Activated T-helper 1 cell treated with anti-CD3 and anti-CD28 coated beads, Interleukin-12 subunit alpha, Interleukin-12 subunit beta, Interleukin-2, Interleukin-4 antibody, amounts not matched to agents 30 ng/mL and 10 ng/mL and 1 ng/mL, durations not matched to agents 14 hours and 24 hours and 36 hours (primary cell): ENCODE results near the gene RBMS3. TPM values are rescaled to one million over a fixed set of nuclear protein-coding genes. Genes with fewer than 3 reads are reported as not detected.

Experiments
- DNase-seq: peaks from one replicate; pipeline ENCODE4 v3.0.0; 2021; ENCODE audit warnings: low spot score
- H3K27ac Mint-ChIP-seq: one replicate; pipeline ENCODE4 v1.8.0; 2021; ENCODE audit warnings: mild to moderate bottlenecking, mixed read lengths
- H3K27me3 Mint-ChIP-seq: one replicate; pipeline ENCODE4 v1.8.0; 2022; ENCODE audit warnings: mild to moderate bottlenecking, moderate library complexity, mixed read lengths; ENCODE audit not compliant: insufficient read depth
- H3K36me3 Mint-ChIP-seq: one replicate; pipeline ENCODE4 v1.8.0; 2021; ENCODE audit warnings: low read depth, mixed read lengths
- H3K4me1 Mint-ChIP-seq: one replicate; pipeline ENCODE4 v1.8.0; 2021; ENCODE audit warnings: low read depth, mixed read lengths
- H3K4me3 Mint-ChIP-seq: one replicate; pipeline ENCODE4 v1.8.0; 2021; ENCODE audit warnings: mild to moderate bottlenecking, moderate library complexity, mixed read lengths
- H3K9me3 Mint-ChIP-seq: one replicate; pipeline ENCODE4 v1.8.0; 2021; ENCODE audit warnings: mixed read lengths
- intact Hi-C: fragments of 100-400 bp; cut with micrococcal nuclease; formaldehyde crosslinking; loops from one replicate; pipeline ENCODE4 v1.15.1; 2024
- total RNA-seq: library from RNA; stranded (reverse); gene quantifications from 2 replicates; pipeline ENCODE4 v1.2.3, GENCODE V29; 2022

Gene RBMS3
- total RNA-seq, 1 donor from 2014 or later = 3.7 TPM

GRCh38 chr3:29370021-29370420 is 89.2 kb downstream of the RBMS3 start:
- Mint-ChIP-seq H3K27ac (no peak overlapping the region), H3K9me3 (no peaks in the 10 kb centered on the region), H3K36me3 (no peaks in the 10 kb centered on the region), H3K4me3 (no peak overlapping the region), H3K4me1 (peaks cover 5% of the 10 kb centered on the region), H3K27me3 (no peaks in the 10 kb centered on the region)
- no peak for DNase-seq
- intact Hi-C loops = no loop called here

- Mint-ChIP-seq H3K4me1 (peaks cover 5% of the 10 kb centered on the region), H3K27ac (no peak overlapping the region), H3K4me3 (no peak overlapping the region), H3K27me3 (no peaks in the 10 kb centered on the region), H3K9me3 (no peaks in the 10 kb centered on the region), H3K36me3 (no peaks in the 10 kb centered on the region)
- DNase-seq = no peak
- intact Hi-C loops = no loop called here
Measured at GRCh38 chr3:29370476-29371420, 89.9 kb downstream of the RBMS3 start.

GRCh38 chr3:29373131-29373680 is 92.3 kb downstream of the RBMS3 start:
- Mint-ChIP-seq H3K4me1 (peaks cover 5% of the 10 kb centered on the region), H3K27me3 (no peaks in the 10 kb centered on the region), H3K27ac (no peak overlapping the region), H3K36me3 (no peaks in the 10 kb centered on the region), H3K9me3 (no peaks in the 10 kb centered on the region), H3K4me3 (no peak overlapping the region)
- intact Hi-C loops = no loop called here
- no peak for DNase-seq

- Mint-ChIP-seq H3K9me3 (no peaks in the 10 kb centered on the region), H3K27me3 (no peaks in the 10 kb centered on the region), H3K27ac (no peak overlapping the region), H3K36me3 (no peaks in the 10 kb centered on the region), H3K4me3 (no peak overlapping the region), H3K4me1 (peaks cover 5% of the 10 kb centered on the region)
- no peak for DNase-seq
- intact Hi-C loops = no loop called here
Measured at GRCh38 chr3:29374226-29374625, 93.4 kb downstream of the RBMS3 start.

- H3K4me3 Mint-ChIP-seq = no peak overlapping the region
- no peaks in the 10 kb centered on the region for H3K27me3 Mint-ChIP-seq
- no peaks in the 10 kb centered on the region for H3K4me1 Mint-ChIP-seq
- DNase-seq = no peak
- no peaks in the 10 kb centered on the region for H3K9me3 Mint-ChIP-seq
- H3K36me3 Mint-ChIP-seq = no peaks in the 10 kb centered on the region
- intact Hi-C loops = no loop called here
- H3K27ac Mint-ChIP-seq = no peak overlapping the region
Measured at GRCh38 chr3:29379097-29379496, 98.2 kb downstream of the RBMS3 start.

- intact Hi-C loops = no loop called here
- Mint-ChIP-seq H3K4me1 (peaks cover 5% of the 10 kb centered on the region), H3K9me3 (peaks cover 11% of the 10 kb centered on the region), H3K36me3 (no peaks in the 10 kb centered on the region), H3K4me3 (no peak overlapping the region), H3K27ac (no peak overlapping the region), H3K27me3 (no peaks in the 10 kb centered on the region)
- no peak for DNase-seq
Measured at GRCh38 chr3:29381595-29381994, 100.7 kb downstream of the RBMS3 start.

GRCh38 chr3:29382409-29382808 is 101.5 kb downstream of the RBMS3 start:
- no peaks in the 10 kb centered on the region for H3K36me3 Mint-ChIP-seq
- H3K27ac Mint-ChIP-seq = no peak overlapping the region
- peaks cover 13% of the 10 kb centered on the region for H3K9me3 Mint-ChIP-seq
- H3K27me3 Mint-ChIP-seq = no peaks in the 10 kb centered on the region
- intact Hi-C loops = no loop called here
- peaks cover 9% of the 10 kb centered on the region for H3K4me1 Mint-ChIP-seq
- no peak for DNase-seq
- H3K4me3 Mint-ChIP-seq = no peak overlapping the region

GRCh38 chr3:29382845-29383244 is 102.0 kb downstream of the RBMS3 start:
- H3K36me3 Mint-ChIP-seq = no peaks in the 10 kb centered on the region
- no peaks in the 10 kb centered on the region for H3K27me3 Mint-ChIP-seq
- no peak for DNase-seq
- peaks cover 13% of the 10 kb centered on the region for H3K9me3 Mint-ChIP-seq
- no peak overlapping the region for H3K27ac Mint-ChIP-seq
- intact Hi-C loops = no loop called here
- H3K4me1 Mint-ChIP-seq = peaks cover 9% of the 10 kb centered on the region
- H3K4me3 Mint-ChIP-seq = no peak overlapping the region

- no peaks in the 10 kb centered on the region for H3K36me3 Mint-ChIP-seq
- H3K27ac Mint-ChIP-seq = no peak overlapping the region
- no peak for DNase-seq
- peaks cover 9% of the 10 kb centered on the region for H3K4me1 Mint-ChIP-seq
- intact Hi-C loops = no loop called here
- no peaks in the 10 kb centered on the region for H3K27me3 Mint-ChIP-seq
- H3K9me3 Mint-ChIP-seq = peaks cover 13% of the 10 kb centered on the region
- no peak overlapping the region for H3K4me3 Mint-ChIP-seq
Measured at GRCh38 chr3:29384640-29385039, 103.8 kb downstream of the RBMS3 start.

GRCh38 chr3:29385046-29385830 is 104.4 kb downstream of the RBMS3 start:
- H3K36me3 Mint-ChIP-seq = no peaks in the 10 kb centered on the region

GRCh38 chr3:29389362-29389761 is 108.5 kb downstream of the RBMS3 start:
- no peak overlapping the region for H3K27ac Mint-ChIP-seq
- no peak overlapping the region for H3K4me3 Mint-ChIP-seq
- H3K27me3 Mint-ChIP-seq = no peaks in the 10 kb centered on the region
- intact Hi-C loops = no loop called here
- H3K9me3 Mint-ChIP-seq = peaks cover 17% of the 10 kb centered on the region
- H3K4me1 Mint-ChIP-seq = peaks cover 9% of the 10 kb centered on the region
- no peak for DNase-seq
- H3K36me3 Mint-ChIP-seq = no peaks in the 10 kb centered on the region

More at GRCh38 chr3:29385046-29385830, 104.4 kb downstream of the RBMS3 start:
- H3K9me3 Mint-ChIP-seq = peaks cover 13% of the 10 kb centered on the region
- intact Hi-C loops = no loop called here
- DNase-seq = no peak
- H3K27me3 Mint-ChIP-seq = no peaks in the 10 kb centered on the region
- no peak overlapping the region for H3K27ac Mint-ChIP-seq
- peaks cover 9% of the 10 kb centered on the region for H3K4me1 Mint-ChIP-seq
- no peak overlapping the region for H3K4me3 Mint-ChIP-seq

GRCh38 chr3:29392625-29393388 is 111.9 kb downstream of the RBMS3 start:
- Mint-ChIP-seq H3K4me1 (no peaks in the 10 kb centered on the region), H3K4me3 (no peak overlapping the region), H3K27ac (no peak overlapping the region), H3K36me3 (no peaks in the 10 kb centered on the region), H3K9me3 (peaks cover 7% of the 10 kb centered on the region), H3K27me3 (peaks cover 4% of the 10 kb centered on the region)
- DNase-seq = no peak
- intact Hi-C loops = no loop called here
